Measurements from ENCODE around the gene TEX55.
"Not testable (repeated sequence)": the region's sequence is repeated elsewhere in the genome, so short reads cannot be mapped to it uniquely, and the experiment has no call there.

TEX55 gene

DNA sequence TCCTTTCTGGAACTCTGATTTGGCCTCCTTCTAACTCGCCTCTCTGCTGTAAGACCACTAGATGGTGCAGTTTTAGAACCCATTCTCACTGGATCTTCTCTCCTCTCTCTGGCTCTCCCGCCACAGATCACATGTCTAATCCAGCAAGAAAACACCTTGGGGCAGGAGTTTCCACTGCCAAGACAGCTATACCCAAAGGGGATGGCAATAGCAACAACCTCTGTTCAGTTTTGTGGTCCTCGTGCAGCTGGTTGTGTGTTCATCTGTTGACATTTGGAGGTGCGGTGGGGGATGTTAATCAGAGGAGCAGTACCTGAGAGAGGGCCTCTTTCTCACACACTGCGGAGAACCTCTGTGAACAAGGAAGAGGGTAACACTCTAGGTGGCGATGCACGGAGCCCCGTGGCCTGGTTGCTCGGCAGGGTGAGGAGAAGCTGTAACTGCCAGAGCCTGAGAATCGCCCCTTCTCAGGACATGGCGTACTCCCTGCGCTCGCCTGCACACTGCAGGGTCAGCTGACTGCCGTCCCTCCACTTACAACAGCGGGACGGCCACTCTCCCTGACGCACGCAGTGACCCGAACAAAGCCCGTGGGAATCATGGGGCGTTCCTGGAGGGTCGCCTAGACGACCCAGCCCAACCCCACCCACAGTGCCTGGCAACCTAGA, at the start of gene TEX55:
TSS of gene TEX55 (plus strand) at position 666 of the 668 bp plus-strand sequence. CDS start 25 bp downstream, outside the sequence.
- DNase-seq (ENCODE audit: low read depth): peak; percentile 66
- no peak within 1 kb of the TSS for H3K4me3 ChIP-seq (replicated peaks; ENCODE audit: low read depth, low read length)
- TF ChIP-seq, protein P1, sequence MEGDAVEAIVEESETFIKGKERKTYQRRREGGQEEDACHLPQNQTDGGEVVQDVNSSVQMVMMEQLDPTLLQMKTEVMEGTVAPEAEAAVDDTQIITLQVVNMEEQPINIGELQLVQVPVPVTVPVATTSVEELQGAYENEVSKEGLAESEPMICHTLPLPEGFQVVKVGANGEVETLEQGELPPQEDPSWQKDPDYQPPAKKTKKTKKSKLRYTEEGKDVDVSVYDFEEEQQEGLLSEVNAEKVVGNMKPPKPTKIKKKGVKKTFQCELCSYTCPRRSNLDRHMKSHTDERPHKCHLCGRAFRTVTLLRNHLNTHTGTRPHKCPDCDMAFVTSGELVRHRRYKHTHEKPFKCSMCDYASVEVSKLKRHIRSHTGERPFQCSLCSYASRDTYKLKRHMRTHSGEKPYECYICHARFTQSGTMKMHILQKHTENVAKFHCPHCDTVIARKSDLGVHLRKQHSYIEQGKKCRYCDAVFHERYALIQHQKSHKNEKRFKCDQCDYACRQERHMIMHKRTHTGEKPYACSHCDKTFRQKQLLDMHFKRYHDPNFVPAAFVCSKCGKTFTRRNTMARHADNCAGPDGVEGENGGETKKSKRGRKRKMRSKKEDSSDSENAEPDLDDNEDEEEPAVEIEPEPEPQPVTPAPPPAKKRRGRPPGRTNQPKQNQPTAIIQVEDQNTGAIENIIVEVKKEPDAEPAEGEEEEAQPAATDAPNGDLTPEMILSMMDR (IDR thresholded peaks at IDR 0.05; ENCODE audit: low read length, missing control alignments): peak; percentile 88

DNA sequence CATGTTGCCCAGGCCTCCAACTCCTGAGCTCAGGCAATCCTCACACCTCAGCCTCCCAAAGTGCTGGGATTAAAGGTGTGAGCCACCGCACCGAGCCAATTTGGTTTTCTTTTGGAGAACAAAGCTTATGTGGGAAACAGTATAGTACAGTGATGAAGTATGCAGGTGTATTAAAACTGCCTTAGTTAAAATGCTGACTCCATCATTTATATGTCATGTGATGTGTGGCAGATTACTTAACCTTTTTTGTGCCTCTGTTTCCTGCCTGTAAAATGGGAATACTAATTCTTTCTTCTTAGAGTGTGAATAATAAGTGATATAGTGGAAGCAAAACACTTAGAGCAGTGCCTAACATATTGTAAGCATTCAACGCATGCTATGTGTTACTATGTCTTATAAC, 48.0 kb upstream of the TEX55 start:
- DNase-seq (ENCODE audit: low read depth): no peak
- TF ChIP-seq, protein P1 (IDR thresholded peaks at IDR 0.05; ENCODE audit: low read length, missing control alignments): no peak
- no peak overlapping the region for H3K4me3 ChIP-seq (replicated peaks; ENCODE audit: low read depth, low read length)

GRCh38 chr3:119098619-119099222, 47.2 kb upstream of the TEX55 start:
- TF ChIP-seq, protein P1 (IDR thresholded peaks at IDR 0.05; ENCODE audit: low read length, missing control alignments): peak; percentile 74
- peak; percentile 58 for DNase-seq (ENCODE audit: low read depth)
- H3K4me3 ChIP-seq (replicated peaks; ENCODE audit: low read depth, low read length): no peak overlapping the region

DNA sequence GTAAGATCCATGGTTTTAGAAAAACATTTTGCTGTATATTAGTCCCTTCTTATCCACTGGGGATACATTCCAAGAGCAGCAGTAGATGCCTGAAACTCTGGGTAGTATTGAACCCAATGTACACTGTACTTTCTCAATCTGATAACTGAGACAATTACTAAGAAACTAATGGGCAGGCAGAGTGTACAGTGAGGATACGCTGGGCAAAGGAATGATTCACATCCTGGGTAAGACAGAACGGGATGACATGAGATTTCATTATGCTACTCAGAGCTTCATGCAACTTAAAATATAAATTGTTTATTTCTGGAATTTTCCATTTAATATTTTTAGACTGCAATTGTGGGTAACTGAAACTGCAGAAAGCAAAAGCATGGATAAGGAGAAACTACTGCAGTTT, 46.2 kb upstream of the TEX55 start:
- TF ChIP-seq, protein P1 (IDR thresholded peaks at IDR 0.05; ENCODE audit: low read length, missing control alignments): no peak
- no peak overlapping the region for H3K4me3 ChIP-seq (replicated peaks; ENCODE audit: low read depth, low read length)

DNA sequence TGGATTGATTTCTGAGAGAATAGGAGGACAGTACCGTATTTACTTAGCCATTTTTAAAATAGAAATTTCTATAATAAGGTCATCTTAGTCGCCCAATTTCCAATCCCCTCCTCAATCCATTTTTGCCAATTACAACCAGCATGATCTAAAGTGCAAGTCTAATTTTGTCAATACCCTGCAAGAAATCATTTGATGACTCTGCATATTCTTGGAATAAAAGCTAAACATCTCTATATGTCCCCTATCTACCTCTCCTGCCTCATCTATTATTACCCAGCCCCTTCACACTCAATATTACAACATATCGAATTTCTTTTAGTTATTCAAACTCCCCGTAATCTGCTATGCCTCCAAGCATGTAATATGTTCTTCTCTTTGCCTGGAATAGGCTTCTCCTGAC, 41.9 kb upstream of the TEX55 start:
- no peak overlapping the region for H3K4me3 ChIP-seq (replicated peaks; ENCODE audit: low read depth, low read length)
- DNase-seq (ENCODE audit: low read depth): no peak
- TF ChIP-seq, protein P1 (IDR thresholded peaks at IDR 0.05; ENCODE audit: low read length, missing control alignments): no peak

More for the DNA sequence above, 46.2 kb upstream of the TEX55 start:
- DNase-seq (ENCODE audit: low read depth): peak; percentile 3

DNA sequence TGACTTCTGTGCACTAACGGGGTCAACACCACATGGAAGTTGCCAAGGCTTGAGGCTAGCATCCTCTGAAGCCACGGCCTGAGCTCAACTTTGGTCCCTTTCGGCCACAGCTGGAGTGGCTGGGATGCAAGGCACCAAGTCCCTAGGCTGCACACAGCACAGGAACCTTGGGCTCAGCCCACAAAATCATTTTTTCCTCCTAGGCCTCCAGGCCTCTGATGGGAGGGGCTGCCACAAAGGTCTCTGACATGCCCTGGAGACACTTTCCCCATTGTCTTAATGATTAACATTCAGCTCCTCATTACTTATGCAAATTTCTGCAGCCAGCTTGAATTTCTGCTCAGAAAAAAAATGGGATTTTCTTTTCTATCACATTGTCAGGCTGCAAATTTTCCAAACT, 27.6 kb upstream of the TEX55 start:
- not testable (repeated sequence) for DNase-seq (ENCODE audit: low read depth)

GRCh38 chr3:119120480-119120879, 25.5 kb upstream of the TEX55 start:
- no peak for DNase-seq (ENCODE audit: low read depth)
- no peak overlapping the region for H3K4me3 ChIP-seq (replicated peaks; ENCODE audit: low read depth, low read length)
- TF ChIP-seq, protein P1 (IDR thresholded peaks at IDR 0.05; ENCODE audit: low read length, missing control alignments): no peak

More for the DNA sequence above, 27.6 kb upstream of the TEX55 start:
- not testable (repeated sequence) for H3K4me3 ChIP-seq (replicated peaks; ENCODE audit: low read depth, low read length)
